GM12864 (cell line): ENCODE results near the gene ZDHHC14.
"Not testable (repeated sequence)": the region's sequence is repeated elsewhere in the genome, so short reads cannot be mapped to it uniquely, and the experiment has no call there.

ENCODE experiments used
- DNase-seq: peaks from one replicate; pipeline ENCODE4 v3.0.0-alpha.2; 2011; ENCODE audit warnings: low read depth
- H3K4me3 ChIP-seq: 2 replicates; pipeline ENCODE4 v1.5.1; 2011; ENCODE audit warnings: mild to moderate bottlenecking, low read depth, low read length, control low read depth
- TF ChIP-seq, protein P1 (sequence below): IDR thresholded peaks from 2 replicates; pipeline ENCODE4 v1.5.1; 2011; ENCODE audit warnings: low read depth, mild to moderate bottlenecking, moderate library complexity, low read length, control low read depth, inconsistent platforms; ENCODE audit errors: missing control alignments

Gene ZDHHC14

DNA sequence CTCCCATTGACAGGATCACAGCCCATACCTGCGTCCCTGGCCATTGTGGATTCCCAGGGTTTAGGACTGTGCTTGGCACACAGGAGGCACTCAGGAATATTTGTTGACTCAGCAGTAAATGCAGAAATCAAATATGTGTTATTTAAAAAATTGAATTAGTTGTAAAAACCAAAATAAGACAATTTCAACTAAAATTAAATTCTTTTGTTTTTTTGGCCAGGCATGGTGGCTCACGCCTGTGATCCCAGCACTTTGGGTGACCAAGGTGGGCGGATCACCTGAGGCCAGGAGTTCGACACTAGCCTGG, 85.3 kb downstream of the ZDHHC14 start:
- no peak overlapping the region for H3K4me3 ChIP-seq
- no peak for DNase-seq
- TF ChIP-seq, protein P1, sequence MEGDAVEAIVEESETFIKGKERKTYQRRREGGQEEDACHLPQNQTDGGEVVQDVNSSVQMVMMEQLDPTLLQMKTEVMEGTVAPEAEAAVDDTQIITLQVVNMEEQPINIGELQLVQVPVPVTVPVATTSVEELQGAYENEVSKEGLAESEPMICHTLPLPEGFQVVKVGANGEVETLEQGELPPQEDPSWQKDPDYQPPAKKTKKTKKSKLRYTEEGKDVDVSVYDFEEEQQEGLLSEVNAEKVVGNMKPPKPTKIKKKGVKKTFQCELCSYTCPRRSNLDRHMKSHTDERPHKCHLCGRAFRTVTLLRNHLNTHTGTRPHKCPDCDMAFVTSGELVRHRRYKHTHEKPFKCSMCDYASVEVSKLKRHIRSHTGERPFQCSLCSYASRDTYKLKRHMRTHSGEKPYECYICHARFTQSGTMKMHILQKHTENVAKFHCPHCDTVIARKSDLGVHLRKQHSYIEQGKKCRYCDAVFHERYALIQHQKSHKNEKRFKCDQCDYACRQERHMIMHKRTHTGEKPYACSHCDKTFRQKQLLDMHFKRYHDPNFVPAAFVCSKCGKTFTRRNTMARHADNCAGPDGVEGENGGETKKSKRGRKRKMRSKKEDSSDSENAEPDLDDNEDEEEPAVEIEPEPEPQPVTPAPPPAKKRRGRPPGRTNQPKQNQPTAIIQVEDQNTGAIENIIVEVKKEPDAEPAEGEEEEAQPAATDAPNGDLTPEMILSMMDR: no peak

DNA sequence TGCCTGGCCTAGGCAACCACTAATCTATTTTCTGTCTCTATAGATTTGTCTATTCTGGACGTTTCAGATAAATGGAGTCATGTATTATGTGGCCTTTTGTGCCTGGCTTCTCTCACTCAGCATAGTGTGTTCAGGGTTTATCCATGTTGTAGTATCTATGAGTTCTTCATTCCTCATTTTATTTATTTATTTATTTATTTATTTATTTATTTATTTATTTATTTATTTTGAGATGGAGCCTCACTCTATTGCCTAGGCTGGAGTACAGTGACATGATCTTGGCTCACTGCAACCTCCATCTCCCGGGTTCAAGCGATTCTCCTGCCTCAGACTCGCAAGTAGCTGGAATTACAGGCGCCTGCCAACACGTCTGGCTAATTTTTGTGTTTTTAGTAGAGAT, 86.3 kb downstream of the ZDHHC14 start:
- not testable (repeated sequence) for DNase-seq, H3K4me3 ChIP-seq

DNA sequence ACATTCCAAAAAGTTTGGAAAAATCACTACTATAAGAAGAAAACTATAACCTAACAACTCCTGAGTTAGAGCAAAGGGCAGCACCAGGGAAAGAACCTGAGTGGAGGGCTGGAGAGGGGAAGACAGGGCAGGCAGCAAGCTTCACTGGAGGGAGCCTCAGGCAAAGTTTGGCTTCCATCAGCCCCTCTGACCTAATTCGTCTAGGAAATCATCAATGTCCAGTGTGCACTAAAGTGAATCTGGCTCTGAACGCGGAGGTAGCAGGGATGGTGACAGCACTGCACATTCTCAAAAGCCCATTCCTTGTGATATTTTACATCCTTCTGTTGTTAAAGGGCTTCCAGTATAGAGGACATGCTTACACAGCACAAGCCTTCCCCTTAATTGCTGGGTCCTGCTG, 87.1 kb downstream of the ZDHHC14 start:
- no peak for DNase-seq
- H3K4me3 ChIP-seq: no peak overlapping the region
- TF ChIP-seq, protein P1: no peak

DNA sequence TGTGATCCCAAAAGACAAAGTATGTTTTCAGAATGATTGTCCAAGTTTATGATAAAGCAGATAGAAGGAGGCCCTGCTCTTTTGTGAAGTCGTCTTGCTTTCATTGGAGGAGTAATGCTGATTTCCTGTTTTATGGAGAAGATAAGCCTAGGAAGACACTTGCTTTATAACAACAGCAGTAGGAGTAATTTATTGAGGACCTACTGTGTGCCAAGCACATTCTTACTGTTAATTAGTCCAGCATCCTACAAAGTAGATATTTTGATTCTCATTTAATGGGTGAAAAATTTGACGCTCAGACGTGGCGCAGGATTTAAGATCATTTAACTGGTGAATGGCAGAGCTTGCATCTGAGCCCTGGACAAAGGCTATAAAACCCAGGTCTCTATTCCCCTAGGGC, 87.6 kb downstream of the ZDHHC14 start:
- H3K4me3 ChIP-seq: no peak overlapping the region
- TF ChIP-seq, protein P1: no peak
- DNase-seq: no peak

DNA sequence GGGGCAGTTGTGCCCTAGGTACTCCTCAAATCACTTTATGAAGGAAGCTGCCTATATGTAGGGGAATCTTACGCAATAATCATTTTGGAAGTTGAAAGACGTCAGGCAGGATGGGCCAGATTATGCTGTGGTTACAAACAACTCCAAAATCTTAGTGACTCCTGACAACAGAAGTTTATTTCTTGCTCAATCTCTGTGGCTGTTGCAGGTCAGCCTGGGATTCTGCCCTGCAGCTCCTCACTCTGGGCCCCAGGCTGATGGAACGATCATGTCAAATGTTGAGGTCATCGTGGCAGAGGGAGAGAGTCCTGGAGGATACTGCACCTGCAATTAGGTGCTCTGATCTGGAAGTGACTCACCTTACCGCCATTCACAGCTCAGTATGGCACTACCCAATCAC, 88.4 kb downstream of the ZDHHC14 start:
- H3K4me3 ChIP-seq: no peak overlapping the region
- TF ChIP-seq, protein P1: no peak
- no peak for DNase-seq

DNA sequence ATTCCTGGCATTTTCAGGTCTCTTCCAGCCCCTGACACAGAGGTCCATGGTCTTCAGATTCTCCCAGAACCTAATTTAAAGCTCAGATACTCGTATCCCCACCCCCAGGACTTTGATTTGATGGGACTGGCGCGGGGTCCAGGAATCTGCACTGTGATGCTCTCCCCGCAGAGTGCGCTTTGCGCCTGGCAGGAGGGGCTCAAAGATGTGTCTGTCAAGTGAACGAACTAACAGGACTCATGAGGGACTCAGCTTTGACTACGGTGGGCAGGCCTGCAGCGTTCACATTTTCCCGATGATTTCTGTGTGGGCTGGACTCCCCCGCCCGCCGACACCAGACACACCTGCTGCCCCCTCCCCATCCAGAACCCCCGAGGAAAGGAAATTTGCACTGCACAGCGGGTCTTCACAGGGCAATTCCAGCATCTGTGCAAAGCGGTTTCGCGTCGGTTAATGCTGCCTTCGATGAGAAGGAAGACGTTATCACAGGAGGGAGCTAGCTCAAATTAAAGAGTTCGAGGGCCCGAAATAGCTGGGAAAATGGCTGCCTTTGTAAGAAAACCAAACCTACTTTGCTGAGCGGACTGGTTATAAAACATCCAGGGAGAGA, 90.2 kb downstream of the ZDHHC14 start:
- no peak for DNase-seq
- TF ChIP-seq, protein P1: no peak
- H3K4me3 ChIP-seq: no peak overlapping the region

DNA sequence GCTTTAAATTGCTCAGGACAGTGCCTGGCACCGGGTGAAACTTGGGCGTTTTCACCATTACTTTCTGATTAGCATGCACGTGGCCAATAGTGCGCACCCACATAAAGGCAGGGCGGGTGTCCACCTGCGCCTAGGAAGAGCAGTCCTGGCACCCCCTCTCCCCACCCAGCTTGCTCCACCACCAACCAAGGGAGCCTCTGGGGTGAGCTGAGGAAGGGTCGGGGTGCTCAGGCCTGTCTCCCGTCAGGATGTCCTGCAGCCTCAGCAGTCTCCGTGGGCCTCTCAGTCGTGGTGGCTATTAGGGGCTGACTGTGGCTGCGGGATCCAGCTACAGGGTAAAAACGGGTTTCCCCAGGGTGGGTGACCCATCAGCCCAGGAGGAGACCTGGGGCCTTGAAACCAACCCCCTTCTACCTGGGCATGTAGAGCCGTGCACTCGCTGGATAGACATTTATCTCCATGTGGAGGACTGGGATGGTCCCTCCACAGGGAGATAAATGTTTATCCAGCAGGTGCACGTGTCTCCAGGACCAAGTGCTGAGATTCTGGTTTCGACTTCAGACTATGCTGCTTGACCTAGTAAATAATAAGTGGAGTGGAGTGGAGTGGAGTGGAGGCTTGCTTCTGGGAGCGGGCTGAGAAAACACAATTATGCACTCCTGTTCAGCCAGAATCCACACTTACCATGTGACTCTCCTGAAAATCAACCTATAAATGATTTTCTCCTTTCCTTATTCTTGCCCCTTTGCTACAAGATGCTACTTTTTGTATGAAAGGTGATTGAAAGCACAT, 91.1 kb downstream of the ZDHHC14 start:
- DNase-seq: no peak
- TF ChIP-seq, protein P1: no peak
- no peak overlapping the region for H3K4me3 ChIP-seq
